HG02943 (cell line): ENCODE results near the gene C21orf91.
A peak's percentile ranks its signal among the peaks of the same experiment; 100 is the strongest.

Source experiments
- ATAC-seq: cut with Tn5 transposase; IDR thresholded peaks from one replicate; pipeline ENCODE4 v1.9.1; 2021; ENCODE audit warnings: mild to moderate bottlenecking, low read depth, moderate library complexity; ENCODE audit not compliant: unreplicated experiment

The C21orf91 gene

GRCh38 chr21:17819114-17819876 lies at the start of gene C21orf91:
TSS of gene C21orf91 (minus strand) at chr21:17819356. CDS start at chr21:17818318, 1,038 bp downstream.
- peak; percentile 91 for ATAC-seq

GRCh38 chr21:17866590-17866989 lies 47.4 kb upstream of the C21orf91 start:
- ATAC-seq, result no peak

- ATAC-seq, result no peak
These were observed 40.5 kb upstream of the C21orf91 start for GRCh38 chr21:17859661-17860060.

- ATAC-seq, result no peak
These were observed 39.6 kb upstream of the C21orf91 start for GRCh38 chr21:17858747-17859146.

GRCh38 chr21:17854745-17855144 lies 35.6 kb upstream of the C21orf91 start:
- no peak for ATAC-seq

GRCh38 chr21:17853393-17854275 lies 34.5 kb upstream of the C21orf91 start:
- ATAC-seq, result no peak

- no peak for ATAC-seq
These were observed 29.1 kb upstream of the C21orf91 start for GRCh38 chr21:17848228-17848627.

GRCh38 chr21:17841103-17841502 lies 21.9 kb upstream of the C21orf91 start:
- no peak for ATAC-seq

- ATAC-seq, result no peak
These were observed 15.6 kb upstream of the C21orf91 start for GRCh38 chr21:17834639-17835354.

- ATAC-seq, result no peak
These were observed 10.3 kb upstream of the C21orf91 start for GRCh38 chr21:17829472-17829871.

GRCh38 chr21:17828223-17828622 lies 9.1 kb upstream of the C21orf91 start:
- no peak for ATAC-seq

GRCh38 chr21:17823846-17824245 lies 4.7 kb upstream of the C21orf91 start:
- ATAC-seq, result no peak

- ATAC-seq, result no peak
These were observed 2.0 kb upstream of the C21orf91 start for GRCh38 chr21:17821121-17821520.

GRCh38 chr21:17819877-17820229 lies 697 bp upstream of the C21orf91 start:
- peak; percentile 59 for ATAC-seq

- peak; percentile 25 for ATAC-seq
These were observed 706 bp downstream of the C21orf91 start for GRCh38 chr21:17818186-17819113.

- no peak for ATAC-seq
These were observed 5.8 kb downstream of the C21orf91 start for GRCh38 chr21:17813353-17813752.

- no peak for ATAC-seq
These were observed 13.2 kb downstream of the C21orf91 start for GRCh38 chr21:17805966-17806365.

GRCh38 chr21:17803536-17803935 lies 15.6 kb downstream of the C21orf91 start:
- no peak for ATAC-seq

- no peak for ATAC-seq
These were observed 16.6 kb downstream of the C21orf91 start for GRCh38 chr21:17802572-17802971.
